GM12891 (cell line): ENCODE measurements around the gene RHBDD3.

Experiments used
- DNase-seq: peaks from one replicate; pipeline ENCODE4 v3.0.0; 2011; ENCODE audit warnings: low spot score; ENCODE audit not compliant: insufficient read length
- FAIRE-seq: peaks from 2 replicates; lab custom pipeline; 2011; peaks lifted over from hg19 to GRCh38; lab: Jason Lieb, UNC
- PAX5 ChIP-seq: IDR thresholded peaks from 2 replicates; pipeline ENCODE4 v1.6.1; 2011; ENCODE audit warnings: low read length, moderate library complexity, mild to moderate bottlenecking; ENCODE audit not compliant: insufficient read depth, severe bottlenecking
- POLR2A ChIP-seq: IDR thresholded peaks from 2 replicates; pipeline ENCODE4 v1.6.1; 2011; ENCODE audit warnings: low read depth, low read length, control low read depth
- POLR2AphosphoS5 ChIP-seq: IDR thresholded peaks from 2 replicates; pipeline ENCODE4 v1.6.1; 2011; ENCODE audit warnings: low read depth, low read length, control low read depth
- POU2F2 ChIP-seq: IDR thresholded peaks from 2 replicates; pipeline ENCODE4 v1.6.1; 2011; ENCODE audit warnings: low read depth, mild to moderate bottlenecking, control low read depth, low read length, moderate library complexity
- SPI1 ChIP-seq: IDR thresholded peaks from 2 replicates; pipeline ENCODE4 v1.6.1; 2011; ENCODE audit warnings: low read depth, low read length, control low read depth
- TAF1 ChIP-seq: IDR thresholded peaks from 2 replicates; pipeline ENCODE4 v1.6.1; 2011; ENCODE audit warnings: low read depth, low read length, control low read depth

Gene RHBDD3

DNA sequence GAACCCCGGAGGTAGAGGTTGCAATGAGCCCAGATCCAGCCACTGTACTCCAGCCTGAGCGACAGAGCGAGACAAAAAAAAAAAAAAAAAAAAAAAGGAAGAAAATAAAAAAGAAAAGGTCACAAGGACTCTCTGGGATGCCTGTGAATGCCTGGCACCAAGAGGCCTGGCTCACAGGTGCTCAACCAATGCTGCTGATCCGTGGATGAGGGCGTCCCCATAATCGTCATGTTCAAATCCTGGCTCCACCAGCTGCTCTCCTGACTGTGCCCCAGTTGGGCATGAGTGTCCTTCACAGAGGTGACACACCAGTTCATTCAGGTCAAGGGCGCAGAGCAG is 38.0 kb upstream of the RHBDD3 start:
- DNase-seq (no peak), FAIRE-seq (no peak)
- TF ChIP-seq TAF1 (no peak), POLR2A (no peak), PAX5 (no peak), POLR2AphosphoS5 (no peak), SPI1 (no peak), POU2F2 (no peak)

- DNase-seq = no peak
- TF ChIP-seq POLR2A = no peak
- no peak for TF ChIP-seq SPI1
- TF ChIP-seq POLR2AphosphoS5 = no peak
- no peak for TF ChIP-seq POU2F2
- no peak for TF ChIP-seq TAF1
- TF ChIP-seq PAX5 = no peak
- FAIRE-seq = no peak
Observed at GRCh38 chr22:29302681-29303465, 35.1 kb upstream of the RHBDD3 start.

DNA sequence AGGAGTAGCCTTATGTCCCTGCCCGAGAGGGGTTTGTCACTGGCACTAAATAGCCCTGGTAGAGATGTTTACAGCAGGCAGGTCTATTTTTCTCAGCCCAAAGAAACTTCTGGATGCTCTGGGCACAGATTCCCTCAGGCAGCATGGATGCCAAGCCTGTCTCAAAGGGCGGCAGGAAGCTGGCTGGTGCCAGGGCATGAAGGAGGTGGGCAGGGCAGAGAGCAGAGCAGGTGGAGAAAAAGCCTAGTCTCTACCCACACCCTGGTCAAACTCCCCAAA is 34.6 kb upstream of the RHBDD3 start:
- FAIRE-seq (no peak), DNase-seq (no peak)
- TF ChIP-seq SPI1 (no peak), POU2F2 (no peak), POLR2A (no peak), TAF1 (no peak), POLR2AphosphoS5 (no peak), PAX5 (no peak)

- DNase-seq (no peak), FAIRE-seq (peak; percentile 13)
- TF ChIP-seq TAF1 (no peak), POU2F2 (no peak), POLR2AphosphoS5 (no peak; the same call in 1 of the 2 replicates), SPI1 (no peak), POLR2A (no peak)
Observed at GRCh38 chr22:29301716-29302401, 34.1 kb upstream of the RHBDD3 start.

DNA sequence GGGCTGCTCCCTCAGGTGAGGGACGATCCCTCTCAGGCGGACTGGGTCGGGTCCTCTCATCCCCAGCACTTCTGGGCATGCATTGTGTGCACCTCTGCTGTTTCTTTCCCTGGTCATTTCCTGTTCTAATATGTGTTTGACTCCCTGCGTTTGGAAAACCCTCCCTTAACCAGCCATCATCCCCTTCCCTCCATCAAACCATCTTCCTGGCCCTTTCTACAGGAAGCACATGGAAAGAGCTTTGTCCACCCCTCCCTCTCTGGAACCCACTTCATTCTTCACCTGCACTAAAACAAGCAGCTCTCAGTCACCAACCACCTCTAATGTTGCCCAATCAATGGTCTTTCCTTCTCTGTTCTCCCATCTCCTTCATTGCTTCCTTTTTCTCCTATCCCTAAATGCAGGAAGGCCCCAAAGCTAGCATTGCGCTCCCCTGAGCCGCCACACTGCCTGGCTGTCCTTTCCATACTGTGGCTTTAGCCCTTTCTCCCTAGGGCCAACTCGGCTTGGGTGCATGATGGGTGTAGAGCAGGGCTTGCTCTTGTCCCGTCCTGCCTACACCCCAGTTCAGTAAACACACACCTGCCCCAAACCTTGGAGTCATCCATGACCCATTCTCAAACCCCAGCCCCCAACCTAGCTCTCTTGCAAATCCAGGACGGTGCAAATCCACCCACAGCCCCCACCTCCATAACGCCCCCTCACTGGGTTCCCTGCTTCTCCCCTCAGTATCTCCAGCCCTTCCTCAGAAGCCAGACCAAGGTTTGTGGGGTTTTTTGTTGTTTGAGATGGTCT is 33.2 kb upstream of the RHBDD3 start:
- DNase-seq (no peak), FAIRE-seq (no peak)
- TF ChIP-seq PAX5 (no peak), POU2F2 (peak; percentile 91), TAF1 (no peak), POLR2A (peak; percentile 89; the same call in 1 of the 2 replicates), SPI1 (no peak), POLR2AphosphoS5 (peak; percentile 93)

DNA sequence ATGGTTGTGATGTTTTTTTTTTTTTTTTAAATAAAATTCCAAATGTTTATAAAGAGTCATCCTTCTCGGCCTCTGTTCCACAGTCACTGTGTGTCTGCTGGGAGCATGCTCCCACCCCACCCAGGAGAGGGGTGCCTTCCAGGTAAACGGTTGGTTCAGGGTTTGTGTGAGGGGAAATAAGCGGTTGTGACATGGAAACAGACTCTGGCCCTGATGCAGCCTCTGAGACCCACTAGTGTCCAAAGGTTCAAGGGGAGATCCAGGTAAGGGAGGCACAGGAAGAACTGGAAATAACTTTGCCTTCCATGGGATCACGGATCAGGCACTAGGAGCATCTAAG is 32.7 kb upstream of the RHBDD3 start:
- no peak for FAIRE-seq
- TF ChIP-seq POLR2A (no peak), TAF1 (no peak), POLR2AphosphoS5 (no peak), PAX5 (no peak), SPI1 (no peak), POU2F2 (no peak)
- DNase-seq = no peak

DNA sequence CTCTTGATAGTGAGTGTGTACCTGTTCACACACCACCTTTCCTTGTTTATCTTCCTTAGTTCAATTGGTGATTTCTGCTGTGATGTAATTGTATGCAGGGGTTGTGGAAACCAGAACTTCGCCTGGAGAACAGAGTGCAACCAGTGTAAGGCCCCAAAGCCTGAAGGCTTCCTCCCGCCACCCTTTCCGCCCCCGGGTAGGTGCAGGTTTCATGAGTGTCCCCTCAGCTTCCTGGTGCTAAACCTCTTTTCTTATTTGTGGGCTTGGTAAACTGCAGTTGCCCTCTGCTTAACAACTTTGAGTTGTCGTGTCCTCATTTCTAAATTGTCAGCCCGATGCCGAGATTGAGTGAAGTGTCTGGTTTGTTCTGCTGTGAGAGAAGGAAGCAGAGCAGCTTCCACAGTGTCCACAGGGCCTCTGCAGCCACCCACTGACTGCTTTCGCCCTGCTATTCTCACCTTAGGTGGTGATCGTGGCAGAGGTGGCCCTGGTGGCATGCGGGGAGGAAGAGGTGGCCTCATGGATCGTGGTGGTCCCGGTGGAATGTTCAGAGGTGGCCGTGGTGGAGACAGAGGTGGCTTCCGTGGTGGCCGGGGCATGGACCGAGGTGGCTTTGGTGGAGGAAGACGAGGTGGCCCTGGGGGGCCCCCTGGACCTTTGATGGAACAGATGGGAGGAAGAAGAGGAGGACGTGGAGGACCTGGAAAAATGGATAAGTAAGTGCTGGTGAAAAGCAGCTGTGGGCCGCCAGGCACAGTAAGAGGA is 31.5 kb upstream of the RHBDD3 start:
- TF ChIP-seq POLR2A (no peak), POLR2AphosphoS5 (no peak), POU2F2 (no peak), TAF1 (no peak), SPI1 (no peak), PAX5 (no peak)
- FAIRE-seq = no peak
- DNase-seq = no peak

- DNase-seq (no peak), FAIRE-seq (no peak)
- no peak for TF ChIP-seq SPI1
- no peak for TF ChIP-seq POLR2AphosphoS5
- no peak for TF ChIP-seq PAX5
- no peak for TF ChIP-seq POLR2A
- TF ChIP-seq POU2F2 = no peak
- no peak for TF ChIP-seq TAF1
Observed at GRCh38 chr22:29298641-29299040, 30.9 kb upstream of the RHBDD3 start.

- FAIRE-seq = peak; percentile 51
Observed at GRCh38 chr22:29292379-29292778, 24.6 kb upstream of the RHBDD3 start.

More at GRCh38 chr22:29292379-29292778, 24.6 kb upstream of the RHBDD3 start:
- TF ChIP-seq PAX5 (no peak), POLR2AphosphoS5 (peak; percentile 22; the same call in 1 of the 2 replicates)
- DNase-seq = no peak
